Gastroesophageal sphincter (tissue), 3 donors: ENCODE measurements around the gene C10orf120.

Source experiments
- CTCF ChIP-seq, 4 experiments: fragments of 200-600 bp in 2 of 4; fragments of 450-650 bp in 2 of 4; sonication (generic) in 1 of 4; IDR thresholded peaks; one replicate each; pipeline ENCODE4 v1.5.1; 2017 to 2019; ENCODE audit warnings: antibody characterized with exemption in 4 of 4, mild to moderate bottlenecking in 2 of 4, moderate library complexity in 2 of 4
- POLR2A ChIP-seq, 2 donors: fragments of 450-650 bp; IDR thresholded peaks; one replicate each; pipeline ENCODE4 v1.6.1; 2017; ENCODE audit warnings: antibody characterized with exemption in 2 of 2, mild to moderate bottlenecking in 2 of 2, moderate library complexity in 1 of 2
- POLR2AphosphoS5 ChIP-seq: sonication (generic); formaldehyde crosslinking; IDR thresholded peaks from one replicate; pipeline ENCODE4 v1.6.1; 2017; ENCODE audit warnings: antibody characterized with exemption

- TF ChIP-seq CTCF (IDR thresholded peaks at IDR 0.05) (no peak), POLR2A (IDR thresholded peaks at IDR 0.05) (no peak), POLR2AphosphoS5 (no peak)
Measured at GRCh38 chr10:122729126-122729525, 29.5 kb upstream of the C10orf120 start.
